ENCODE measurements around the gene RFT1.
"Not testable (repeated sequence)": the region's sequence is repeated elsewhere in the genome, so short reads cannot be mapped to it uniquely, and the experiment has no call there.

Gene RFT1

GRCh38 chr3:53158765-53159155 is 28.5 kb upstream of the RFT1 start:
- TF ChIP-seq PAX5 (IDR thresholded peaks at IDR 0.05; ENCODE audit: insufficient read depth, low read length, severe bottlenecking) (no peak), SPI1 (IDR thresholded peaks at IDR 0.05; ENCODE audit: low read depth, low read length) (peak; percentile 96)
- FAIRE-seq: peak; percentile 86
- DNase-seq (ENCODE audit: insufficient read length, low spot score): no peak

GRCh38 chr3:53157974-53158580 is 27.8 kb upstream of the RFT1 start:
- DNase-seq (ENCODE audit: insufficient read length, low spot score) (no peak), FAIRE-seq (no peak)
- TF ChIP-seq SPI1 (IDR thresholded peaks at IDR 0.05; ENCODE audit: low read depth, low read length) (no peak), POLR2AphosphoS5 (IDR thresholded peaks at IDR 0.05; ENCODE audit: low read depth, low read length) (no peak), POLR2A (IDR thresholded peaks at IDR 0.05; ENCODE audit: low read depth, low read length) (no peak), PAX5 (IDR thresholded peaks at IDR 0.05; ENCODE audit: insufficient read depth, low read length, severe bottlenecking) (no peak), TAF1 (IDR thresholded peaks at IDR 0.05; ENCODE audit: low read depth, low read length) (no peak), POU2F2 (IDR thresholded peaks at IDR 0.05; ENCODE audit: low read depth, low read length) (no peak)

DNA sequence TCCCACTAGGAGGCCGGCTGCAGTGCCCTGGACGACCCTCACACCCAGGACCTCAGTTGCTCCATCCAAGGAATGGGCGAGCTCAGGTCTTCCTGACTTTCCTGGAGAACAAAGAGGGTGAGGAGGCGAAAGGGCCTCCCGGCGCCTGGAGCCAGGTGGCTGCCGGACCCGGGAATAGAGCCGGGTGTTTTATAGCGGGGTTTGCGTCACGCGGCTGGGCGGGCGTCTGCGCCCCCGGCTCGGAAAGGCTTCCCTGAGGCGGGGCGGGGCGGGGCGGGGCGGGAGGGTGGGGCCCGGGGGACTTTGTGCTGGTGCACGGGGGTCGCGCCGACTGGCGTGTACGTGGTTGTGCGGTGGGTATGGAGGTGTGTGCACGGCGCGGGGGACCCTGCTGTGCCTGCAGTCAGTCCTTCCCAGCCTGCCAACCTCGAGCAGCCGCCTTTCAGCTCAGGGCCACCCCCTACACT is 26.2 kb upstream of the RFT1 start:
- FAIRE-seq (no peak), DNase-seq (ENCODE audit: insufficient read length, low spot score) (no peak)
- TF ChIP-seq TAF1 (IDR thresholded peaks at IDR 0.05; ENCODE audit: low read depth, low read length) (no peak), POLR2AphosphoS5 (IDR thresholded peaks at IDR 0.05; ENCODE audit: low read depth, low read length) (no peak), POLR2A (IDR thresholded peaks at IDR 0.05; ENCODE audit: low read depth, low read length) (no peak)

GRCh38 chr3:53155760-53156159 is 25.5 kb upstream of the RFT1 start:
- DNase-seq (ENCODE audit: insufficient read length, low spot score): no peak
- FAIRE-seq: no peak
- TF ChIP-seq POU2F2 (IDR thresholded peaks at IDR 0.05; ENCODE audit: low read depth, low read length): no peak
- TF ChIP-seq TAF1 (IDR thresholded peaks at IDR 0.05; ENCODE audit: low read depth, low read length): no peak
- no peak for TF ChIP-seq POLR2A (IDR thresholded peaks at IDR 0.05; ENCODE audit: low read depth, low read length)
- TF ChIP-seq PAX5 (IDR thresholded peaks at IDR 0.05; ENCODE audit: insufficient read depth, low read length, severe bottlenecking): no peak
- no peak for TF ChIP-seq POLR2AphosphoS5 (IDR thresholded peaks at IDR 0.05; ENCODE audit: low read depth, low read length)
- TF ChIP-seq SPI1 (IDR thresholded peaks at IDR 0.05; ENCODE audit: low read depth, low read length): no peak

DNA sequence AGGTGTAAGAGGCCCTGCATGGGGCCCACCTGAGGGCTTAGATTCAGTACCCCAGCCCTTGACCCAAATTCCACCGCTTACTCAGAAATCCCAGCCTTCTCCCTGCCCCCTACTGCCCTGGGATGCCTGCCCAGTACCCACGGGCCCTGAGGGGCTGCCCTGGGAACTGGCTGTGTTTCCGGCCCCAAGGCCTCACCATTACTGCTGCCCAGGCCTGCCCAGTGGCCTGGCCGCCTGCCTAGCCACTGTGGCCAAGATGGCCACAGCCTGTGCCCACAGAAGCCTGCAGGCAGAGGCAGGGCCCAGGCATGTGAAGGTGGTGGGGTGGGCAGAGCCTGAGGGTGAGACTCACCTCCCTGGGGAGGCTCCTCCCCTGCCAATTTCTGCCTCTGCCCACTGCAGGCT is 24.6 kb upstream of the RFT1 start:
- DNase-seq (ENCODE audit: insufficient read length, low spot score) (no peak), FAIRE-seq (no peak)
- TF ChIP-seq PAX5 (IDR thresholded peaks at IDR 0.05; ENCODE audit: insufficient read depth, low read length, severe bottlenecking): no peak
- TF ChIP-seq POLR2A (IDR thresholded peaks at IDR 0.05; ENCODE audit: low read depth, low read length): no peak
- no peak for TF ChIP-seq POLR2AphosphoS5 (IDR thresholded peaks at IDR 0.05; ENCODE audit: low read depth, low read length)
- no peak for TF ChIP-seq SPI1 (IDR thresholded peaks at IDR 0.05; ENCODE audit: low read depth, low read length)
- TF ChIP-seq POU2F2 (IDR thresholded peaks at IDR 0.05; ENCODE audit: low read depth, low read length): no peak
- TF ChIP-seq TAF1 (IDR thresholded peaks at IDR 0.05; ENCODE audit: low read depth, low read length): no peak

DNA sequence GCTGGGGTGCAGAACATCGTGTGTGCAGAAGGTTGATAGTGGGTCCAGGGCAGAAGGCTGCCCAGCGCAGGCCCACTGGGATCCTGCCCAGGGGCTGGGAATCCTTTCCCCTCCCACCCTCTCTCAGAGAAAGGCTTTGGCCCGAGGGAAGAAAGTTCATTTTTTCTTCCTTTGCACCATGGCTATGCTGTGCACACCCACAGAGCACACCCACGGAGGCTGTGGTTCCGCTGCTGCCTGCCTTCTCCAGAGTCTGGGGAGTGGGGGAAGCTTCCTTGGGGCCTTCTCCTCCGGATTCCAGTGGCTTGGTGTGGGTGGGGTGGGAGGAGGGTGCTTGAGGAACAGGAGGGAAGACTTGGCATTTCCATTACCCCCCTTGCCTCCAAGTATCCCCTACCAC is 23.7 kb upstream of the RFT1 start:
- no peak for FAIRE-seq
- TF ChIP-seq SPI1 (IDR thresholded peaks at IDR 0.05; ENCODE audit: low read depth, low read length) (no peak), POLR2A (IDR thresholded peaks at IDR 0.05; ENCODE audit: low read depth, low read length) (no peak), TAF1 (IDR thresholded peaks at IDR 0.05; ENCODE audit: low read depth, low read length) (no peak), POU2F2 (IDR thresholded peaks at IDR 0.05; ENCODE audit: low read depth, low read length) (no peak), POLR2AphosphoS5 (IDR thresholded peaks at IDR 0.05; ENCODE audit: low read depth, low read length) (no peak), PAX5 (IDR thresholded peaks at IDR 0.05; ENCODE audit: insufficient read depth, low read length, severe bottlenecking) (no peak)
- DNase-seq (ENCODE audit: insufficient read length, low spot score): no peak

- TF ChIP-seq PAX5 (IDR thresholded peaks at IDR 0.05; ENCODE audit: insufficient read depth, low read length, severe bottlenecking) (no peak), TAF1 (IDR thresholded peaks at IDR 0.05; ENCODE audit: low read depth, low read length) (no peak), POLR2AphosphoS5 (IDR thresholded peaks at IDR 0.05; ENCODE audit: low read depth, low read length) (no peak), POLR2A (IDR thresholded peaks at IDR 0.05; ENCODE audit: low read depth, low read length) (no peak), POU2F2 (IDR thresholded peaks at IDR 0.05; ENCODE audit: low read depth, low read length) (no peak), SPI1 (IDR thresholded peaks at IDR 0.05; ENCODE audit: low read depth, low read length) (no peak)
- DNase-seq (ENCODE audit: insufficient read length, low spot score) (no peak), FAIRE-seq (no peak)
Measured at GRCh38 chr3:53153264-53153823, 23.1 kb upstream of the RFT1 start.

GRCh38 chr3:53151870-53152660 is 21.8 kb upstream of the RFT1 start:
- no peak for TF ChIP-seq POLR2A (IDR thresholded peaks at IDR 0.05; ENCODE audit: low read depth, low read length)
- no peak for TF ChIP-seq POLR2AphosphoS5 (IDR thresholded peaks at IDR 0.05; ENCODE audit: low read depth, low read length)
- TF ChIP-seq PAX5 (IDR thresholded peaks at IDR 0.05; ENCODE audit: insufficient read depth, low read length, severe bottlenecking): no peak
- no peak for TF ChIP-seq TAF1 (IDR thresholded peaks at IDR 0.05; ENCODE audit: low read depth, low read length)
- no peak for TF ChIP-seq SPI1 (IDR thresholded peaks at IDR 0.05; ENCODE audit: low read depth, low read length)
- FAIRE-seq (no peak), DNase-seq (ENCODE audit: insufficient read length, low spot score) (no peak)

- DNase-seq (ENCODE audit: insufficient read length, low spot score) (no peak), FAIRE-seq (no peak)
- TF ChIP-seq POLR2AphosphoS5 (IDR thresholded peaks at IDR 0.05; ENCODE audit: low read depth, low read length): no peak
- no peak for TF ChIP-seq POU2F2 (IDR thresholded peaks at IDR 0.05; ENCODE audit: low read depth, low read length)
- TF ChIP-seq PAX5 (IDR thresholded peaks at IDR 0.05; ENCODE audit: insufficient read depth, low read length, severe bottlenecking): no peak
- no peak for TF ChIP-seq TAF1 (IDR thresholded peaks at IDR 0.05; ENCODE audit: low read depth, low read length)
- TF ChIP-seq SPI1 (IDR thresholded peaks at IDR 0.05; ENCODE audit: low read depth, low read length): no peak
- TF ChIP-seq POLR2A (IDR thresholded peaks at IDR 0.05; ENCODE audit: low read depth, low read length): no peak
Measured at GRCh38 chr3:53151465-53151864, 21.2 kb upstream of the RFT1 start.

- not testable (repeated sequence) for DNase-seq (ENCODE audit: insufficient read length, low spot score); FAIRE-seq
Measured at GRCh38 chr3:53151086-53151438, 20.8 kb upstream of the RFT1 start.
